HEK293 (cell line): ENCODE data around the gene ADAMTS17.

Experiments used
- CTCF ChIA-PET: fragments of 350-600 bp; formaldehyde crosslinking; extraction: SDS; loops from one replicate; lab custom pipeline; 2021; ENCODE audit warnings: antibody characterized with exemption; lab: Yijun Ruan, JAX
- POLR2A ChIA-PET: fragments of 300-600 bp; formaldehyde crosslinking; extraction: SDS; loops from one replicate; lab custom pipeline; 2020; ENCODE audit warnings: antibody characterized with exemption, inconsistent platforms; lab: Yijun Ruan, JAX
- H3K27ac ChIP-seq: fragments of 200-500 bp; sonication (Bioruptor generic); 2 replicates; pipeline ENCODE4 v1.5.1; 2014; ENCODE audit warnings: low read depth, low read length, control low read depth, inconsistent platforms; ENCODE audit errors: extremely low read depth
- H3K36me3 ChIP-seq, 2 experiments: fragments of 200-500 bp in 1 of 2; sonication (Bioruptor generic) in 1 of 2; 1 replicate in 1 of 2; 2 replicates in 1 of 2; pipeline ENCODE4 v1.5.1; 2014 to 2017; ENCODE audit warnings: inconsistent platforms in 2 of 2, low read length in 2 of 2; ENCODE audit not compliant: control insufficient read depth in 2 of 2, insufficient read depth in 1 of 2
- H3K4me1 ChIP-seq: fragments of 200-500 bp; sonication (Bioruptor generic); 2 replicates; pipeline ENCODE4 v1.5.1; 2014; ENCODE audit warnings: mild to moderate bottlenecking, low read length, inconsistent platforms; ENCODE audit not compliant: control insufficient read depth, insufficient read depth
- H3K4me3 ChIP-seq: 2 replicates; pipeline ENCODE4 v1.5.1; 2011; ENCODE audit warnings: low read depth, mild to moderate bottlenecking, control low read depth, low read length, moderate library complexity
- H3K9me3 ChIP-seq: fragments of 200-500 bp; sonication (Bioruptor generic); 2 replicates; pipeline ENCODE4 v1.5.1; 2014; ENCODE audit warnings: low read depth, low read length, inconsistent platforms; ENCODE audit not compliant: control insufficient read depth, insufficient read depth
- EGR2 ChIP-seq: fragments of 450-650 bp; formaldehyde crosslinking; IDR thresholded peaks from 2 replicates; pipeline ENCODE4 v1.5.1; 2016; ENCODE audit warnings: low read depth, missing biosample characterization, missing genetic modification characterization
- GLI2 ChIP-seq: fragments of 450-650 bp; formaldehyde crosslinking; IDR thresholded peaks from 2 replicates; pipeline ENCODE4; 2017; ENCODE audit warnings: missing biosample characterization, missing genetic modification characterization, low read depth, borderline replicate concordance
- GLIS2 ChIP-seq: fragments of 450-650 bp; formaldehyde crosslinking; IDR thresholded peaks from 2 replicates; pipeline ENCODE4 v1.5.1; 2016; ENCODE audit warnings: missing biosample characterization, missing genetic modification characterization
- KLF16 ChIP-seq: fragments of 450-650 bp; formaldehyde crosslinking; IDR thresholded peaks from 2 replicates; pipeline ENCODE4 v1.5.1; 2017; ENCODE audit warnings: missing biosample characterization, missing genetic modification characterization
- KLF9 ChIP-seq: fragments of 450-650 bp; formaldehyde crosslinking; IDR thresholded peaks from 2 replicates; pipeline ENCODE4 v1.5.1; 2016; ENCODE audit warnings: missing biosample characterization, missing genetic modification characterization, low read depth
- MYNN ChIP-seq: fragments of 450-650 bp; formaldehyde crosslinking; IDR thresholded peaks from 2 replicates; pipeline ENCODE4 v1.5.1; 2016; ENCODE audit warnings: missing biosample characterization, missing genetic modification characterization, borderline replicate concordance
- MZF1 ChIP-seq: fragments of 450-650 bp; formaldehyde crosslinking; IDR thresholded peaks from 2 replicates; pipeline ENCODE4 v1.5.1; 2017; ENCODE audit warnings: missing biosample characterization, missing genetic modification characterization, borderline replicate concordance
- PBX3 ChIP-seq: sonication (generic); formaldehyde crosslinking; IDR thresholded peaks from 2 replicates; pipeline ENCODE4 v1.8.1; 2022; ENCODE audit warnings: mild to moderate bottlenecking, moderate library complexity, missing genetic modification reagents
- TCF7L2 ChIP-seq: IDR thresholded peaks from 2 replicates; pipeline ENCODE4 v1.6.1; 2011; ENCODE audit warnings: low read depth, mild to moderate bottlenecking, inconsistent platforms, low read length, moderate library complexity, borderline replicate concordance
- ZBTB11 ChIP-seq: fragments of 450-650 bp; formaldehyde crosslinking; conservative IDR thresholded peaks from 2 replicates; pipeline ENCODE4 v1.5.1; 2016; ENCODE audit warnings: low read depth, missing biosample characterization, missing genetic modification characterization
- ZBTB17 ChIP-seq: fragments of 450-650 bp; formaldehyde crosslinking; IDR thresholded peaks from 2 replicates; pipeline ENCODE4 v1.5.1; 2016; ENCODE audit warnings: missing biosample characterization, missing genetic modification characterization
- ZFHX2 ChIP-seq: fragments of 450-650 bp; formaldehyde crosslinking; conservative IDR thresholded peaks from 2 replicates; pipeline ENCODE4 v1.5.1; 2016; ENCODE audit warnings: missing biosample characterization, missing genetic modification characterization
- ZFP41 ChIP-seq: fragments of 450-650 bp; formaldehyde crosslinking; IDR thresholded peaks from 2 replicates; pipeline ENCODE4 v1.5.1; 2016; ENCODE audit warnings: missing biosample characterization, missing genetic modification characterization, borderline replicate concordance
- ZNF138 ChIP-seq: fragments of 450-650 bp; formaldehyde crosslinking; IDR thresholded peaks from 2 replicates; pipeline ENCODE4 v1.5.1; 2016; ENCODE audit warnings: missing biosample characterization, missing genetic modification characterization, borderline replicate concordance
- ZNF48 ChIP-seq: fragments of 450-650 bp; formaldehyde crosslinking; IDR thresholded peaks from 2 replicates; pipeline ENCODE4 v1.5.1; 2016; ENCODE audit warnings: missing biosample characterization, missing genetic modification characterization
- ZNF555 ChIP-seq: fragments of 450-650 bp; formaldehyde crosslinking; conservative IDR thresholded peaks from 2 replicates; pipeline ENCODE4 v1.5.1; 2017; ENCODE audit warnings: missing biosample characterization, mild to moderate bottlenecking, missing genetic modification characterization, inconsistent platforms
- ZNF558 ChIP-seq: fragments of 450-650 bp; formaldehyde crosslinking; IDR thresholded peaks from 2 replicates; pipeline ENCODE4 v1.5.1; 2016; ENCODE audit warnings: missing biosample characterization, missing genetic modification characterization
- ZNF677 ChIP-seq: fragments of 450-650 bp; IDR thresholded peaks from 2 replicates; pipeline ENCODE4 v1.5.0; 2018; ENCODE audit warnings: missing biosample characterization, mild to moderate bottlenecking, missing genetic modification characterization, moderate library complexity
- ZNF747 ChIP-seq: fragments of 450-650 bp; formaldehyde crosslinking; IDR thresholded peaks from 2 replicates; pipeline ENCODE4 v1.5.1; 2016; ENCODE audit warnings: missing biosample characterization, missing genetic modification characterization
- ZNF792 ChIP-seq: fragments of 450-650 bp; formaldehyde crosslinking; IDR thresholded peaks from 2 replicates; pipeline ENCODE4 v1.5.1; 2016; ENCODE audit warnings: missing biosample characterization, missing genetic modification characterization
- TF ChIP-seq, protein P1 (sequence below): fragments of 450-650 bp; formaldehyde crosslinking; IDR thresholded peaks from 2 replicates; pipeline ENCODE4 v1.5.1; 2017; ENCODE audit warnings: missing biosample characterization, missing genetic modification characterization

ADAMTS17 gene

DNA sequence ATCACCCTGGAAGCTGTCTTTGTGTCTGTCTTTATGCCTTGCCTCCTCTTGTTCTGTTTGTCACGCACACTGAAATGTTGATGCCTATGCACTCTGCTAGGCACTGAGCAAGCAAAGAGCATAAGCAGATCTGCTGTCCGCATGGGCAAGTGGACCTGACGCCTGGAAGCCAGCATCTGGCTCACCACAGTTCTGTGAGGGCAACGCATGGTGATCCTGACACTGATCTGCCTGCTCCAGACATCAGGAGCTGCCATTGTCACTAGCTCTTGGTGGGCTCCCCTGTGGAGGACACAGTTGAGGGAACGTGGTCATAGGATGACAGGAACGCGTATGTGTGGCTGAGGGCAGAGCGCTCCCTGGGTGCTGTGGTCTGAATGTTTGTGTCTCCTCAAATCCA lies 234.6 kb downstream of the ADAMTS17 start (continued):
- no peak for TF ChIP-seq ZBTB17 (tag by site-specific recombination)

DNA sequence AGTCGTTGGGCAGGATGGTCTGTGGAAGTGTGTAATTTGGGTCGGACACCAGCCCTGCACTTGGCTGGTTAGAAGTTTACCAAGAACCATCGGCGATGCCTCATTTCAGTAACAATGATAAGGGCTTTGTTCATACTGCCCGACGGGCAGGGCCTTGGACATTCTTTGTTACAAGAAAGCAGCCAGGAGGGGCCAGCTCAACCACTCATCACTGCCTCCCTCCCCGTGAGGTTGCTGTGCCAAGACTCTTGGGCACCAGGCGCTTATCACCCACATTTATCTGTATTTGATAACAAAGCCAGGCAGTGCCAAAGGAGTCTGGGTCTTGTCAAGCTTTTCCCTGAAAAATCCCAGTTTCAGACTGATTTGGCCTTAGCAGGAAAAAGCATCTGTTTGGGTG lies 235.0 kb downstream of the ADAMTS17 start:
- CTCF ChIA-PET = no interaction called here
- H3K4me1 ChIP-seq = no peaks in the 10 kb centered on the region; the same call in 1 of the 2 replicates
- no peaks in the 10 kb centered on the region; a peak in 1 of 3 replicates for H3K36me3 ChIP-seq
- no peak overlapping the region for H3K27ac ChIP-seq
- no peak overlapping the region for H3K4me3 ChIP-seq
- POLR2A ChIA-PET = no interaction called here
- H3K9me3 ChIP-seq = no peaks in the 10 kb centered on the region
- no peak for TF ChIP-seq MYNN
- no peak for TF ChIP-seq PBX3 (CRISPR knock-in tag)
- no peak for TF ChIP-seq ZNF558 (tag by site-specific recombination)
- TF ChIP-seq EGR2 = no peak
- TF ChIP-seq ZNF747 (tag by site-specific recombination) = no peak
- no peak for TF ChIP-seq ZBTB11
- no peak for TF ChIP-seq KLF9 (tag by site-specific recombination)
- no peak for TF ChIP-seq ZFHX2 (tag by site-specific recombination)
- TF ChIP-seq ZNF677 (tag by site-specific recombination) = no peak
- no peak for TF ChIP-seq GLI2 (tag by site-specific recombination)
- no peak for TF ChIP-seq MZF1 (tag by site-specific recombination)
- TF ChIP-seq ZNF138 = no peak
- TF ChIP-seq ZNF48 (tag by site-specific recombination) = no peak
- no peak for TF ChIP-seq ZNF555 (tag by site-specific recombination)
- TF ChIP-seq TCF7L2 = no peak
- no peak for TF ChIP-seq ZNF792
- TF ChIP-seq KLF16 (tag by site-specific recombination) = no peak
- TF ChIP-seq ZFP41 (tag by site-specific recombination) = no peak
- TF ChIP-seq, protein P1, sequence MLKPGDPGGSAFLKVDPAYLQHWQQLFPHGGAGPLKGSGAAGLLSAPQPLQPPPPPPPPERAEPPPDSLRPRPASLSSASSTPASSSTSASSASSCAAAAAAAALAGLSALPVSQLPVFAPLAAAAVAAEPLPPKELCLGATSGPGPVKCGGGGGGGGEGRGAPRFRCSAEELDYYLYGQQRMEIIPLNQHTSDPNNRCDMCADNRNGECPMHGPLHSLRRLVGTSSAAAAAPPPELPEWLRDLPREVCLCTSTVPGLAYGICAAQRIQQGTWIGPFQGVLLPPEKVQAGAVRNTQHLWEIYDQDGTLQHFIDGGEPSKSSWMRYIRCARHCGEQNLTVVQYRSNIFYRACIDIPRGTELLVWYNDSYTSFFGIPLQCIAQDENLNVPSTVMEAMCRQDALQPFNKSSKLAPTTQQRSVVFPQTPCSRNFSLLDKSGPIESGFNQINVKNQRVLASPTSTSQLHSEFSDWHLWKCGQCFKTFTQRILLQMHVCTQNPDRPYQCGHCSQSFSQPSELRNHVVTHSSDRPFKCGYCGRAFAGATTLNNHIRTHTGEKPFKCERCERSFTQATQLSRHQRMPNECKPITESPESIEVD (tag by site-specific recombination) = no peak
- TF ChIP-seq GLIS2 = no peak
